ENCODE data around the gene REV3L. TPM values are rescaled to one million over a fixed set of nuclear protein-coding genes. Genes with fewer than 3 reads are reported as not detected.

Gene REV3L
- total and polyA plus RNA-seq, 2 donors (not counting 3 experiments of a cell fraction or from before 2014, with no cell fraction given) = 6.0 to 22.7 TPM

- TF ChIP-seq EZH2 (IDR thresholded peaks at IDR 0.05; ENCODE audit: borderline replicate concordance, low read depth, low read length, severe bottlenecking) (no peak), POLR2AphosphoS5 (IDR thresholded peaks at IDR 0.05; ENCODE audit: insufficient read depth, low read depth, low read length) (no peak), JUN (IDR thresholded peaks at IDR 0.05; ENCODE audit: borderline replicate concordance, insufficient read depth, insufficient read length, low read depth) (no peak), MAX (IDR thresholded peaks at IDR 0.05; ENCODE audit: insufficient read depth, insufficient read length) (no peak), GATA2 (IDR thresholded peaks at IDR 0.05; ENCODE audit: insufficient read depth, insufficient read length, low read depth, low read length) (no peak), CTCF (IDR thresholded peaks at IDR 0.05; ENCODE audit: extremely low read depth in 1 of 2, insufficient read depth in 1 of 2, low read depth in 1 of 2, low read length in 2 of 2) (no peak), MYC (IDR thresholded peaks at IDR 0.05; ENCODE audit: low read depth, low read length) (no peak), FOS (IDR thresholded peaks at IDR 0.05; ENCODE audit: borderline replicate concordance, insufficient read depth, low read length) (no peak), POLR2A (IDR thresholded peaks at IDR 0.05; ENCODE audit: low read depth, low read length) (no peak)
- dilution Hi-C loops (cut with MboI; ENCODE audit: extremely low pct_ligation_motif_present, low sequenced_read_pairs) = no loop called here
- no TSS peak for BruUV-seq (replicated peaks)
Measured at GRCh38 chr6:111347589-111347988, 135.4 kb downstream of the REV3L start.

More at GRCh38 chr6:111347589-111347988, 135.4 kb downstream of the REV3L start:
- H3K4me1 ChIP-seq (ENCODE audit: control insufficient read depth, extremely low read depth, insufficient read depth, low read length) = no peaks in the 10 kb centered on the region
- intact Hi-C loops (cut with micrococcal nuclease) = no loop called here
- no peaks in the 10 kb centered on the region for H3K79me2 ChIP-seq (ENCODE audit: control insufficient read depth, insufficient read depth, low read length)
- no peak overlapping the region for H3K27ac ChIP-seq (ENCODE audit: insufficient read depth, low read depth, low read length)
- H3K36me3 ChIP-seq (ENCODE audit: control insufficient read depth in 2 of 2, extremely low read depth in 1 of 2, insufficient read depth in 2 of 2, low read length in 2 of 2) = peaks cover 0 to 3% of the 10 kb centered on the region in 2 experiments
- H3K9me3 ChIP-seq (replicated peaks; ENCODE audit: control insufficient read depth, insufficient read depth, low read length) = no peaks in the 10 kb centered on the region
- FAIRE-seq (no peak), DNase-seq (ENCODE audit: low read depth, low spot score) (no peak)
- POLR2A ChIA-PET = no interaction called here
- no peak overlapping the region for H3K4me2 ChIP-seq (ENCODE audit: insufficient read depth, low read length)
- H3K27me3 ChIP-seq (ENCODE audit: control insufficient read depth in 2 of 2, insufficient read depth in 2 of 2, low read length in 2 of 2) = no peaks in the 10 kb centered on the region
- H3K4me3 ChIP-seq (replicated peaks in 1 of 3; ENCODE audit: insufficient read depth in 1 of 3, low read depth in 1 of 3, low read length in 3 of 3) = no peak overlapping the region
- no peaks in the 10 kb centered on the region for H4K20me1 ChIP-seq (replicated peaks; ENCODE audit: control insufficient read depth, extremely low read depth, insufficient read depth, low read length)
- CTCF ChIA-PET = interaction anchor here (0.9 to 2.5 kb wide), 3 partner anchors 12 to 131 kb away, joined by 3 to 13 read pairs (median 6); no protein-coding TSS in a partner anchor
- no peaks in the 10 kb centered on the region for H3K9me1 ChIP-seq (replicated peaks; ENCODE audit: control insufficient read depth, extremely low read depth, insufficient read depth, low read length)
- H3K9ac ChIP-seq (replicated peaks; ENCODE audit: extremely low read depth, insufficient read depth, low read length) = no peak overlapping the region
- no peak overlapping the region for H2AFZ ChIP-seq (ENCODE audit: low read depth, low read length)

Measured in endothelial cell of umbilical vein (primary cell).